PC-3 (cell line): ENCODE measurements around the gene ZCCHC24. TPM values are rescaled to one million over a fixed set of nuclear protein-coding genes. Genes with fewer than 3 reads are reported as not detected.

Source experiments
- ATAC-seq: fragments of 200-7000 bp; cut with Tn5 transposase; 2 replicates; pipeline ENCODE4 v1.9.1; 2020; ENCODE audit warnings: mild to moderate bottlenecking, moderate library complexity
- BruUV-seq: library from RNA; stranded (reverse); fragments of 400-500 nt; replicated peaks from 2 replicates; lab custom pipeline; 2021; lab: Mats Ljungman, UMichigan
- CTCF ChIA-PET: fragments of 300-600 bp; sonication (Branson Sonifier 250); formaldehyde crosslinking; loops from one replicate; lab custom pipeline; 2022; ENCODE audit warnings: antibody characterized with exemption; lab: Charles Lee
- POLR2A ChIA-PET: fragments of 300-600 bp; sonication (Branson Sonifier 250); formaldehyde crosslinking; loops from one replicate; lab custom pipeline; 2022; ENCODE audit warnings: antibody characterized with exemption; ENCODE audit not compliant: unreplicated experiment; lab: Charles Lee
- DNase-seq: peaks from one replicate; pipeline ENCODE4 v3.0.0-alpha.2; 2015
- H2AFZ ChIP-seq: fragments of 300-600 bp; sonication (generic); 2 replicates; pipeline ENCODE4 v1.6.0; 2016; ENCODE audit warnings: antibody characterized with exemption, low read length
- H3F3A ChIP-seq: fragments of 300-600 bp; sonication (generic); one replicate; pipeline ENCODE4 v1.6.0; 2017; ENCODE audit warnings: antibody characterized with exemption, low read length, control low read depth, mild to moderate bottlenecking; ENCODE audit not compliant: unreplicated experiment
- H3K27ac ChIP-seq: fragments of 300-600 bp; sonication (generic); 2 replicates; pipeline ENCODE4 v1.5.1; 2016; ENCODE audit warnings: mild to moderate bottlenecking, low read length
- H3K27me3 ChIP-seq: fragments of 300-600 bp; sonication (generic); 2 replicates; pipeline ENCODE4 v1.6.1; 2016; ENCODE audit warnings: low read length, mixed read lengths
- H3K36me3 ChIP-seq: fragments of 300-600 bp; sonication (generic); 2 replicates; pipeline ENCODE4 v1.6.1; 2016; ENCODE audit warnings: low read depth, mixed run types, low read length, mixed read lengths
- H3K4me1 ChIP-seq: fragments of 300-600 bp; sonication (generic); 2 replicates; pipeline ENCODE4 v1.5.1; 2016; ENCODE audit warnings: low read length; ENCODE audit not compliant: insufficient read depth
- H3K4me2 ChIP-seq: fragments of 300-600 bp; sonication (generic); 2 replicates; pipeline ENCODE4 v1.6.0; 2016; ENCODE audit warnings: low read length
- H3K4me3 ChIP-seq: fragments of 300-600 bp; sonication (generic); 2 replicates; pipeline ENCODE4 v1.5.1; 2016; ENCODE audit warnings: mild to moderate bottlenecking, low read length, mixed read lengths
- H3K79me2 ChIP-seq: fragments of 300-600 bp; sonication (generic); 2 replicates; pipeline ENCODE4 v1.6.1; 2017; ENCODE audit warnings: low read length, mixed read lengths
- H3K9ac ChIP-seq: fragments of 300-600 bp; sonication (generic); 2 replicates; pipeline ENCODE4 v1.6.0; 2016; ENCODE audit warnings: mild to moderate bottlenecking, low read length
- H3K9me2 ChIP-seq: fragments of 300-600 bp; sonication (generic); replicated peaks from 2 replicates; pipeline ENCODE4 v1.6.1; 2016; ENCODE audit warnings: mixed run types, low read length, mixed read lengths
- H3K9me3 ChIP-seq: fragments of 300-600 bp; sonication (generic); 2 replicates; pipeline ENCODE4 v1.6.1; 2016; ENCODE audit warnings: low read length, mixed read lengths
- H4K20me1 ChIP-seq: fragments of 300-600 bp; sonication (generic); 2 replicates; pipeline ENCODE4 v1.6.1; 2016; ENCODE audit warnings: low read length, mixed read lengths
- EZH2 ChIP-seq: fragments of 300-600 bp; sonication (generic); IDR thresholded peaks from one replicate; pipeline ENCODE4 v1.6.1; 2017; ENCODE audit warnings: antibody characterized with exemption, mild to moderate bottlenecking, low read length; ENCODE audit not compliant: unreplicated experiment
- EZH2phosphoT487 ChIP-seq: fragments of 300-600 bp; sonication (generic); IDR thresholded peaks from 2 replicates; pipeline ENCODE4 v1.6.1; 2018; ENCODE audit warnings: mild to moderate bottlenecking, antibody characterized with exemption, low read length, borderline replicate concordance
- intact Hi-C: fragments of 100-400 bp; cut with micrococcal nuclease; formaldehyde crosslinking; loops from 2 replicates; pipeline ENCODE4 v1.9.0; 2023
- total RNA-seq: library from RNA; depleted of rRNA; stranded (reverse); fragments of >200 nt; gene quantifications from 2 replicates; pipeline ENCODE4 v1.2.3, GENCODE V29; 2014
- TF ChIP-seq, protein P1 (sequence below): fragments of 300-600 bp; sonication (generic); conservative IDR thresholded peaks from 2 replicates; pipeline ENCODE4 v1.5.1; 2017; ENCODE audit warnings: antibody characterized with exemption, low read depth, mild to moderate bottlenecking, low read length

ZCCHC24 gene
- total RNA-seq, 1 experiment from 2014 or later: 32.9 TPM

DNA sequence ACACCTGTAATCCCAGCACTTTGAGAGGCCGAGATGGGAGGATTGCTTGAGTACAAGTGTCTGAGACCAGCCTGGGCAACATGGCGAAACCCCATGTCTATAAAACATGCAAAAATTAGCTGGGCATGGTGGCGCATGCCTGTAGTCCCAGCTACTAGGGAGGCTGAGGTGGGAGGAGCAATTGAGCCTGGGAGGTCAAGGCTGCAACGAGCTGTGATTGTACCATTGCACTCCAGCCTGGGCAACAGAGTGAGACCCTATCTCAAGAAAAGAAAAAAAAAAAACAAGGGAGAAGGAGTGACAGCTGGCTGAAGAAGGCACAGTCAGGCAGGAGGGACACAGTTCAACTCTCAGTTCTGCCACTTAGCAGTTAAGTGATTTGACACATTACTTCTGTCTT is 26.4 kb upstream of the ZCCHC24 start:
- TF ChIP-seq, protein P1, sequence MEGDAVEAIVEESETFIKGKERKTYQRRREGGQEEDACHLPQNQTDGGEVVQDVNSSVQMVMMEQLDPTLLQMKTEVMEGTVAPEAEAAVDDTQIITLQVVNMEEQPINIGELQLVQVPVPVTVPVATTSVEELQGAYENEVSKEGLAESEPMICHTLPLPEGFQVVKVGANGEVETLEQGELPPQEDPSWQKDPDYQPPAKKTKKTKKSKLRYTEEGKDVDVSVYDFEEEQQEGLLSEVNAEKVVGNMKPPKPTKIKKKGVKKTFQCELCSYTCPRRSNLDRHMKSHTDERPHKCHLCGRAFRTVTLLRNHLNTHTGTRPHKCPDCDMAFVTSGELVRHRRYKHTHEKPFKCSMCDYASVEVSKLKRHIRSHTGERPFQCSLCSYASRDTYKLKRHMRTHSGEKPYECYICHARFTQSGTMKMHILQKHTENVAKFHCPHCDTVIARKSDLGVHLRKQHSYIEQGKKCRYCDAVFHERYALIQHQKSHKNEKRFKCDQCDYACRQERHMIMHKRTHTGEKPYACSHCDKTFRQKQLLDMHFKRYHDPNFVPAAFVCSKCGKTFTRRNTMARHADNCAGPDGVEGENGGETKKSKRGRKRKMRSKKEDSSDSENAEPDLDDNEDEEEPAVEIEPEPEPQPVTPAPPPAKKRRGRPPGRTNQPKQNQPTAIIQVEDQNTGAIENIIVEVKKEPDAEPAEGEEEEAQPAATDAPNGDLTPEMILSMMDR: no peak
- TF ChIP-seq EZH2 (no peak), EZH2phosphoT487 (no peak)
- Histone ChIP-seq H3K79me2 (no peaks in the 10 kb centered on the region), H3K4me3 (no peak overlapping the region), H3K27me3 (no peaks in the 10 kb centered on the region), H3K9me2 (no peaks in the 10 kb centered on the region), H3K9me3 (no peaks in the 10 kb centered on the region), H3K27ac (no peak overlapping the region), H2AFZ (no peak overlapping the region), H4K20me1 (no peaks in the 10 kb centered on the region), H3K9ac (no peak overlapping the region), H3K4me2 (no peak overlapping the region), H3K4me1 (peaks cover 9% of the 10 kb centered on the region), H3F3A (no peaks in the 10 kb centered on the region), H3K36me3 (no peaks in the 10 kb centered on the region)
- no peak for ATAC-seq
- ChIA-PET POLR2A (interaction anchor here (0.6 kb wide), 2 partner anchors 607 to 1074 kb away, joined by 8 to 15 read pairs; no protein-coding TSS in a partner anchor), CTCF (interaction anchor here (0.7 kb wide), 1 partner anchor 276 kb away, joined by 7 read pairs; no protein-coding TSS in a partner anchor)
- intact Hi-C loops: no loop called here
- no TSS peak for BruUV-seq
- DNase-seq: no peak

DNA sequence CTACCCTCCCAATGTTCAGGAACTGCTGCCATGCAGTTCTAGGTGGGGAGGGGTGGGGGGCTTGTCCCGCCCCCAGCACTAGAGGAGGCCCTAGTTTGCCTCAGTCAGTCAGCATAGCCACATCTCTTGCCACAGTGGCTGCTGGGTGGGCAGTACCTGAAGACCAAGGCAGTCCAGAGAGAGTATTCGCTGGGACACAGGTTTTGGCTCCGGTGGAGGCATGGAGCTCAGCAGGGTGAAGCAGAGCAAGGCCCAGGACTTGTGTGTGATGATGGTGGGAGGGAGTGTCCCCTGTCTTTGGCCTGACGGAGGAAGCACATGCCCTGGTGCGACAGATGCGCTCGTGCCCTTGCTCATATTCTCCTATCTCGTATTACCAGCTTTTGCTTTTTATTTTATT is 24.7 kb upstream of the ZCCHC24 start:
- intact Hi-C loops: no loop called here
- TF ChIP-seq, protein P1: no peak
- TF ChIP-seq EZH2phosphoT487: no peak
- TF ChIP-seq EZH2: no peak
- Histone ChIP-seq H3K4me2 (no peak overlapping the region), H3K36me3 (no peaks in the 10 kb centered on the region), H3K9me2 (no peaks in the 10 kb centered on the region), H3K4me1 (no peaks in the 10 kb centered on the region), H3K27me3 (no peaks in the 10 kb centered on the region), H3K27ac (no peak overlapping the region), H3K9me3 (no peaks in the 10 kb centered on the region), H3K4me3 (no peak overlapping the region), H4K20me1 (no peaks in the 10 kb centered on the region), H3K79me2 (no peaks in the 10 kb centered on the region), H3K9ac (no peak overlapping the region), H3F3A (no peaks in the 10 kb centered on the region), H2AFZ (no peak overlapping the region)
- DNase-seq (no peak), ATAC-seq (no peak)
- POLR2A ChIA-PET: interaction anchor here (0.6 kb wide), 1 partner anchor 175 kb away, joined by 3 read pairs; no protein-coding TSS in a partner anchor
- BruUV-seq: no TSS peak
- CTCF ChIA-PET: interaction anchor here (1.5 to 2.3 kb wide), 2 partner anchors 17 to 96 kb away, joined by 5 to 13 read pairs; no protein-coding TSS in a partner anchor

DNA sequence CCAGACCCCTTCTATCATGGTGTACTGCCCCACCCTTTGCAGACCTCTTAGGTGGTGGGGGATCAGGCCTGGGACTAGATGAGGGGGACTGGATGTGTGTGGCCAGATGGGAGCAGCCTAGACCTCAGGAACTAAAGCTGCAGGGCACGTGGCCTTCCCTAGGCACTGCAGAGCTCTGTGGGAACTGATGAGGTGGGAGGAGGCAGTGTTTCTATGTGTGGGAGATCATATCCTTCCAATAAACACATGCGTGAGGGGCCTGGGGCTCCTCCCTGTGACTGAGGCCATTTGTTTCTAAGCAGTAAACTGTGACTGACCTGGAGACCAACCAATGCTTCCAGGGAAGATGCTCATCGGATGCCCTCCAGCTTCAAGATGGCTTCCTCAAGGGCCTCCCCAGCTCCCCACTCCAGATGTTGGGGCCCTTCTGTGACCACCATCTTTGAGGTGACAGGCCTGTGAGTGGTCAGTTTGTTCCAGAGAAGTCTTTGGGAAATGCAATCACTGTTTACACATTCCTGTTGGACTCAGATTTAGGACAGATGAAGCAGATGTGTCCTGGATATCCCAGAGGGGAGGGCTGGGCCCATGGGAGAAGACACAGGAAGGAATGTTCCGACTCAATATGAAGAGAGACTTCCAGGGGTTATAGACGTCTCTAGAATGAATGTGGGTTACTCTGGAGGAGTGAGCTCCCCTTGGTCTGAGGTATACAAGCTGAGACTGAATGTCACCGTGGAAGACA is 23.6 kb upstream of the ZCCHC24 start:
- H4K20me1 ChIP-seq: no peaks in the 10 kb centered on the region
- H3K79me2 ChIP-seq: no peaks in the 10 kb centered on the region
- ChIA-PET POLR2A (interaction anchor here (0.6 kb wide), 1 partner anchor 174 kb away, joined by 3 read pairs; no protein-coding TSS in a partner anchor), CTCF (interaction anchor here (0.6 to 2.3 kb wide), 5 partner anchors 15 to 118 kb away, joined by 3 to 13 read pairs (median 5); partner anchors contain the start of gene ZCCHC24)
- TF ChIP-seq EZH2phosphoT487: no peak
- no peak overlapping the region for H3K4me2 ChIP-seq
- ATAC-seq (no peak), DNase-seq (no peak)
- intact Hi-C loops: no loop called here
- no peaks in the 10 kb centered on the region for H3F3A ChIP-seq
- no peak overlapping the region for H3K27ac ChIP-seq
- no peaks in the 10 kb centered on the region for H3K9me2 ChIP-seq
- no peaks in the 10 kb centered on the region for H3K36me3 ChIP-seq
- no peaks in the 10 kb centered on the region for H3K4me1 ChIP-seq
- no TSS peak for BruUV-seq
- no peaks in the 10 kb centered on the region for H3K27me3 ChIP-seq
- H3K4me3 ChIP-seq: no peak overlapping the region
- H3K9me3 ChIP-seq: no peaks in the 10 kb centered on the region
- H3K9ac ChIP-seq: no peak overlapping the region
- H2AFZ ChIP-seq: 0 out of 2 replicates have a peak overlapping the region, but pooled peaks have one; percentile 1
